GM18526 (cell line): Measurements from ENCODE around the gene RRM2.
A peak's percentile ranks its signal among the peaks of the same experiment; 100 is the strongest.

Experiments used
- POLR2A ChIP-seq: IDR thresholded peaks from 3 replicates; pipeline ENCODE4 v1.6.1; 2011; ENCODE audit not compliant: insufficient read length; ENCODE audit errors: extremely low read depth

RRM2 gene

DNA sequence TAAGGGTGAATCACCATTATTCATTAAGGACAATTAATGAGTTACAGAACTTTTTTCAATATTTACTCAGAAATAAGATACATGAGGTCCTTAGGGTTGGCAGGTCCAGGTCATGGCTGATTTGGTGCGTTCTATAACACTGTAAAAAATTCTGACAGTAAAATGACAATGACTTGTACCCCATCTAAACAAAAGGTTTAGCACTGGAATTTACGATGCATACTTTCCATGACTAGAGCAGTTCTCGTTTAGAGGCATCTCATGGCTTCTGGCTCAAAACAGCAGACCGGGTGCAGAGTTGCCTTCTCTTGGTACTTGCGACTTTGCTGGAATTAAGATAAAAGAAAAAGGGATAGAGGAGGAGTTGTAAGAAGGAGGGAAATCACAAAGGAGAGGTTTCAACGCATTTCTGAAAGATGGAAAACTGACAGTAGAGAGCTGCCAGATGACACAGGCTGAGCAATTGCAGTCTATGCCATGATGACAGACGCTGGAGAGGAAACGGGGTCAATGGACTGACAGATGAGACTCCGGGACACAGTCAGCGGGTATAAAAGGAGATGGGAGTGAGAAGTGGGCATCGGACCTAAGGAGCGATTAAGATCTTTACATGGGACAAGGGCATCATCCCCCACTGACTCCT, 38.2 kb upstream of the RRM2 start:
- no peak for TF ChIP-seq POLR2A

DNA sequence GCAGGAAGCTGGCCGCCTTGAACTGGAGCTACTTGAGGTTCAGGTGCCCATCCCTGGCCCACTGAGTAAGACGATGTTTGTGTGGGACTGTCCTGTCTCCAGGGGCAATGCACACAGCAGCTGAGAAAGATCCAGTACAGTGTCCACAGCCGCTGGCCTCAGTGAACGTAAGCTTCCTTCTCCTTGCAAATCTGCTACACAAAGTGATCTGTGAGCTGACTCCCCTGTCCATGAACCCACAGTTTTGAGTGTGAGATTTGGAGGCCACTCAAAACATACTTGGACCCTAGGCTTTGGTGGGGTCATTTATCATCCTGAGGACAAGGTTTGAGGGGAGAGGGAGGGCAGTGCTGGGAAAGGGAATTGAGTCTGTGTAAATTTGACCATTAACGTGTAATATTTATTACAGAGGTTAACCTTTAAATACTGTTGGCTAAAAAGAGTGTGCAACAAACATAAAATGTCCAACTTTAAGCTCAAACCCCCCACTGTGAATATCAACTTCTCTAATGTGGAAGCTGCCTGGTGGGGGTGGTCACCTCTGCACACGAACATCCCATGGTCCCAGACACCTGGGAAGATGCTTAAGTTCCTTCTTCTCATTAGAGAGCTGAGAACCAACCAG, 37.4 kb upstream of the RRM2 start:
- no peak for TF ChIP-seq POLR2A

DNA sequence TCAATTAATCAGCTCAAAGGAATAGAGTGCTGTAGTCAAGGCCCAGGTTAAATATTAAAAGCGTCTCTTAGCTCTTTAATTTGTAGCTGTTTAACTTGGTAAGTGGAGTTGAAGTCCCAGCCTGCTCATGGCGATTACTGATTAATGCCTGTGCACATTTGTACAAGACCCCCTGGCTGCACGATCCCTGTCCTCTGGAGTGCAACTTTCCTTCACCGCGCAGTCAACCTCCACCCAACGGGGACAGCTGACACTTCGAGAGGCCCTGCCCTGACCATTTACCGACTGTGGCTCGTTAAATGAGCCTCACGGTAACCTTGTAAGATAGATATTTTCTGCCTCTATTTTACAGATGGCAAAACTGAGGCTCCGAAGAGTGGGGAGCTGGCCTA, 36.9 kb upstream of the RRM2 start:
- TF ChIP-seq POLR2A, result no peak

DNA sequence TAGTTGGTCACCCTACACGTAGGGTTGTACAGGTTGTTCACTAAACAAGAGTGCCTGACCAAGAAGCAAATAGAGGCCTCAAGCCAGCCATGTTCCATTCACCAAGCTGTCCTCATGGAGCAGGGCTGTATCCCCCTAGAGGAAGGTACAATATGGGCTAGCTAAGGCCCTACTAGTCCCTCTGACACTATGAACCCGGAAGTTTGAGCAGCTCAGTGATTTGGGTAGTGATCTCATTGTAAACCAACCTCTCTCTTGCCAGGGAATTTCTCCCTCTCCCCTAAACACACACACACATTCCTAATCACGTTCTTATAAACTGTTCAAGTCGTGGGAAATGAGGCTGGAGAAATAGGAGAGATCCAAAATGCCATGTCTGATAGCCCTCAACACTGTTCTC, 35.6 kb upstream of the RRM2 start:
- TF ChIP-seq POLR2A, result no peak

DNA sequence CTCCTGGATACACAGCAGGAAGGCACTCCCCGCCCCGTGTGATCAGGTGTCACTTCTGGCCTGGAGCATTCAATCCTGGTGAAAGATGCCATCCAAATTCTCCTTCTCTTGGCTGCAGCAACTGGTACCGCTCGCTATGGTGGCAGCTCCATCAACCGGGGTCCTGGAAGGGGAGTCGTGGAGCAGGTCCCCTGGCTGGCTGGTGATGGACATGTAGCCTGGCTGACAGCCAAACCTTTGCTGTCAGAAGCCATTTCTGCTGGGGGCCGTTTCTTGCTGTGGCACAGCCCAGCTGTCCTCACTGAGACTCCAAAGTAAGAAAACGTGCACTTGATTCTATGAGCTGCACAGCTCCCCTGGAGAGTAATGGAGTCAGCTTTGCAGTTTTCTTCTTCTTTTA, 35.2 kb upstream of the RRM2 start:
- TF ChIP-seq POLR2A, result no peak

DNA sequence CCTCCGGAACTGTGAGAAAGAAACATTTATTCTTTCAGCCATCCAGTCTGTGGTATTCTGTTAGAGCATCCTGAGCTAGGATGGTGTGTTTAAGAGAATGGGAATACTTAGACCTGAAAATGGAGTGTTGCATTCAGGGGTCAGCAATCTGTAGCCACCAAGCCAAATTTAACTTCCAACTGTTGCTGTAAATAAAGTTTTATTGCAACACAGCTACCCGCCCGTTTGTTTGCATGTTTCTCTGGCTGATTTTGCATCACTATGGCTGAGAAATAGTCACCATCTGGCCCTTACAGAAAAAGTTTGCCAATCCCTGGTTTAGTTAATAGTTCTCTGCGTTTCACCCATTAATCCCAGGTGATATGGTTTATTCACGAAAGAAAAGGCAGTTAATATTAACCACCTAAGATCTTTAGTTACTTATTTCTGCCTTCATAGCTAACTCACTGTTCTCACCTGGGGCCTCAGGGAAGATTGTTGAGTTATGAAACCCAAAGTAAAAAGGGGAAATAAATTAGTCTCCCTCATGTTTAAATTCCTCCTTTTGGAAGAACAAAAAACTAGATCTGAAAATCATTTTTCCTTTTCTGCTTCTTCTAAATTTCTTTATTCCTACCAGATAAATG, 32.9 kb upstream of the RRM2 start:
- no peak for TF ChIP-seq POLR2A

DNA sequence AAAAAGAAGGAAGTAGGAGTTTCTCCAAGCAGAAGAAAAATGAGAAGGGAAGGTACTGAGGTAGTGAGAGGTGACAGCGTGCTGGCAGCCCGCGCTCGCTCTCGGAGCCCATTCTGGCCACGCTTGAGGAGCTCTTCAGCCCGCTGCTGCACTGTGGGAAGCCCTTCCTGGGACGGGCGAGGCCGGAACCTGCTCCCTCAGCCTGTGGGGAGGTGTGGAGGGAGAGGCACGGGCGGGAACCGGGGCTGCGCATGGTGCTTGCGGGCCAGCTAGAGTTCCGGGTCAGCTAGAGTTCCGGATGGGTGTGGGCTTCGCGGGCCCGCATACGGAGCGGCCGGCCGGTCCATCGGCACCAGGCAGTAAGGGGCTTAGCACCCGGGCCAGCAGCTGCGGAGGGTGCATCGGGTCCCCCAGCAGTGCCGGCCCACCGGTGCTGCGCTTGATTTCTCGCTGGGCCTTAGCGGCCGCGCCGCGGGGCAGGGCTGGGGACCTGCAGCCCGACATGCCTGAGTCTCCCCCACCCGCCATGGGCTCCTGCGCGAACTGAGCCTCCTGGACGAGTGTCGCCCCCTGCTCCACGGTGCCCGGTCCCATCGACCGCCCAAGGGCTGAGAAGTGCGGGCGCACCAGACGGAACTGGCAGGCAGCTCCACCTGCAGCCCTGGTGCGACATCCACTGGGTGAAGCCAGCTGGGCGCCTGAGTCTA, 31.2 kb upstream of the RRM2 start:
- peak; percentile 41 for TF ChIP-seq POLR2A

DNA sequence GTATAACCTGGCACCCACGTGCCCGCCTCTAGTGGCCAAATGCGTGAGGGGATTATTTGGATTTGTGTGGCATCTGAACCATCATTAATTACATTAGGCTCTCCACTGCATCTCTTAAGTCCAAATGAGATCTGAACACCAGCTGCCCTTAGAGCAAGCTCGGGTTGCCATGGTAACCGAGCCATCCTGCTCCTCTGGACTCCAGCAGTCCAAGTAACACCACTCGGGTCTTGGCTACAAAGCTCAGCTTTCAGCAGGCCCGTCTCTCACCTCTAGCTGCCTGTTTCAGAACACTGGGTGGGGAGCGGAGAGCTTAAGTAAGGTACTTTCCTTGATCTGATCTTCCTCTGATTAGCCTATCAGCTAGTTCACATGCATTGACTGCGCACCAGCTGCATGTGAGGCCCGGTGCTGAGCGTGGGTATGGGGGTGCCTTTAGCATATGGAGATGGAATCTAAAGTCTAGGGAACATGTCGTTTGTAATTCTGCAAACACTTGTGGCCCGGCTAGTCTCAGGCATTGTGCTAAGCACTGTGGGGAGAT, 28.2 kb upstream of the RRM2 start:
- no peak for TF ChIP-seq POLR2A

DNA sequence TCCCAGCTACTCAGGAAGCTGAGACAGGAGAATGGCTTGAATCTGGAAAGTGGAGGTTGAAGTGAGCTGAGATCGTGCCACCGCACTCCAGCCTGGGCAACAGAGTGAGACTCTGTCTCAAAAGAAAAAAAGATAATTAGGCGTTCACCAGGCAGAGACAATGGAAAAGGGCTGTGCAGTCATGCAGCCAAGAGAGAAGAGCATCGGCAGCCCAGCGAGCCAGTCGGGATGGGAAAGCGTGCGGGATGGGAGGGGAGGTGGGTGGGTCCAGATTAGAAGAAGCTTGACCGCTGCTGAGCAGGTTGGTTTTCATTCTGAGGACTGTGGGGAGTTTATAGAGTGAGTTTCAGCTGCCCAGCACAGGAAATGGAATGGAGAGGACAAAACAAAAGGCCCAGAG, 27.4 kb upstream of the RRM2 start:
- no peak for TF ChIP-seq POLR2A

DNA sequence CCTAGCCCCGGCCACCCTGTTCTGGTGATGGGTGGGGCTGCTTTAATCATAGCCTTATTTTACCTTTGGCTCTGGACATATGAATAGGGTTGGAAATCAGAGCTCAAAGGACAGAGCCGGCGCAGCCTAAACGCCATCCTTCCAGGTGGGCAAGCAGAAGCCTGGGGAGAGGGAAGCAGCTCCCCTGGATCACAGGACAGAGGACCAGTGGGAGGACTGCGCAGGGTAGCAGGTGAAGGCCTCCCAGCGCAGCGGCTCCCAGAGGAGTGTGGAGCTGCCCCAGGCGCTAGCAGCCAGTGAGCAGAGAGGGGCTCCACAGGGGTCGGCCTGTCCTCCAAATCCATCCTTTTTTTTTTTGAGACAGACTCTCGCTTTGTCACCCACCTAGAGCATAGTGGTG, 25.9 kb upstream of the RRM2 start:
- TF ChIP-seq POLR2A, result no peak

DNA sequence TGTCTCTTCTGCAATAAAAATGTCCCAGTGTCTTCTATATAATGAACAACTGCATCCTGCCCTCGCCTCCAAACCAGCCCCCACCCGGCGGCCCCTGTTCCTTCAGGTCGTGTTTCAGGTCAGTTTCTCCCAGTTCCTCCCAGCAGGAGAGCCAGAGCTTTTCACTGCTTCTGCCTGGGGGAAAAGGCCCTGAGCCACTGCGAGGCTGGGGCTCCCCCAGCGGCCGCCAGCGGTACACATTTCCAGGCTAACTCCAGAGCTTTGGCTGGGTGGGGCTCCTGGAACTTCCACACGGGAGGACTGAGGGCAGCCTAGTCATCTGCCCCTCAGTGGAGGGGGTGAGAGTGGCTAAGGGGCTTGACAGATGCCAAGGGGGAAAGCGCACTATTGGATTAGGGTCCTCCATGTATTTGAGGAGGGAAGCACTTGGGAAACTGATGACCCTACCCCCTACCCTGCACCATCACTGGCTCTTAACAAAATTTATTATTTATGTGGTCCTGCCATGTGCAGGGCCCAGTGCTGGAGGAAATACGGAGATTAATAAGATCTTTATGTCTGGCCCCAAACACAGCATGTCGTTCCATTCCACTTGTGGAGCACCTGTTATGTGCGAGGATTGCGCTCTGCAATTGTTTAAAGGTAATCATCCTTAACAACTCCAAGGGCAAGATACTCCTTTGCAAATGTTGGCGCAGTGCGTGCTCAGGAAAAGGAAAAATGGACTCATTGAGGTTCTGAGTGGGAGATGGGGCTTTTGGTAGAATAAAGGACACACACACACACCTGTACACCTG, 25.0 kb upstream of the RRM2 start:
- no peak for TF ChIP-seq POLR2A

DNA sequence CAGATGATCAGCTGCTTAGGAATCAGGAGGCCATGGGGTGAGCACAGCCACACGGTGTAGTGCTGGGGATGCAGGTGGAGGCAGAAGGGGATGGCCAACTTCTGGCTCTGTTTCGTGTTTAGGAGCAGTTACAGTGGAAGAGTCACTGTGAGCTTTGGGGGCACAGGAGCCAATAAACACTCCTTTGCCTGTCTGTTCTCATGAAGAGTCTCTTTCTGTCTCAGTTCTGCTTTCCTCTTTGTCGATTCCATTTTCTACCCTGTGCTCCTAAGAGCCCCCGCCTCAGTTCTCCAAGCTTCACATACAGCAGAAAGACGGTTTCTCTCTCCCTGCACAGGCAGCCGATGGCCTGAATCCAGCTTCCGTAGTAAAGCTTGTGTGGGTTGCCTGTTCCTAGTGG, 21.0 kb upstream of the RRM2 start:
- TF ChIP-seq POLR2A, result no peak

DNA sequence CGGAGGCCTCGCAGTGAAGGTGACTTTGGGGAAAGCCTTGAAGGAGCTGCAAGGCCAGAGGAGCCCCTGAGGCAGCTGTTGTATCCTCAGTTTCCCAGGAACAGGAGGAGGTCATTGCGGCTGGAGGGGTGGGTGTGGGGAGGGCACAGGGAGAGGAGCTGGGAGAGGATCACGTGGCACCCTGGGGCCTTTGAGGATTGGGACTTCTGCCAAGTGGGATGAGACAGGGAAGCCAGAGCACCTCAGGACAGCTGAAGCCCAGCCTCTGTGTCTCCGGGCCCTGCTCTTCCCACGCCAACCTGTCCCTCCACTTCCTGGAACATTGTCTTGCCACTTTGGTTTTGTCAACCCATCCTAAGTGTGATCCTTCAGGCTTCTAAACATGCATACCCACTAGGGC, 19.4 kb upstream of the RRM2 start:
- no peak for TF ChIP-seq POLR2A

DNA sequence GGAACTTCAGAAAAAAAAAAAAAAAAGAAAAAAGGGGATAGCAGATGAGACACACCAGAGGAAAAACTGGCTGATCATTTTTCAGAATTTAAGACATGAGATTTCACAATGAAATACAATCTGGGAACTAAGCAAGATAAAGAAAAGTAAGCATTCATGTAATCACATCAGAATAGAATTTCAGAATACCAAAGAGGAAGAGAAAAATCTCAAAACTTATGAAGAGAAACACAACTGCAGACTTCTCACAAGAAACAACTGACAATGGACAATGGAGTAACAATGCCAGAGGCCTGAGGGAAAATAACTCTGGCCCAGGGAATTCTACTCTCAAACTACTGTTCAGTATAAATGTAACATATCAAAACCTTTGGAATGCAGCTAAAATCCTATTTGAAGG, 13.2 kb upstream of the RRM2 start:
- no peak for TF ChIP-seq POLR2A

DNA sequence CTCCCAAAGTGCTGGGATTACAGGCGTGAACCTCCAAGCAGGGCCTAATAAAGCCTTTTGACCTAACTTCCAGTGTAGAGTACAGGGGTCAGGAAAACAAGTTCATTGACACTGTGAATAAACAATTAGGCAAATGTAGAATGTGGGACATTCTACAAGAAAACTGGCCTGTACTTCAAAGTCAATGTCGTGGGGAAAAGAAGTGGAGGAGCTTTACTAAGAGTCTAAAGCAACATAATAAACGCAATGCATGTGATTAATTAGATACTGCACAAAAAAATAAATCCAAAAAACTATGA, 3.6 kb upstream of the RRM2 start:
- no peak for TF ChIP-seq POLR2A
